Keratinocyte (primary cell): ENCODE measurements around the gene KDR. TPM values are rescaled to one million over a fixed set of nuclear protein-coding genes. Genes with fewer than 3 reads are reported as not detected.

Experiments
- DNase-seq: peaks from one replicate; pipeline ENCODE4 v3.0.0-alpha.2; 2011; ENCODE audit warnings: low read depth, missing footprints, low spot score
- FAIRE-seq: peaks from 2 replicates; lab custom pipeline; 2011; peaks lifted over from hg19 to GRCh38; lab: Jason Lieb, UNC
- H2AFZ ChIP-seq: 2 replicates; pipeline ENCODE4 v1.6.0; 2012; ENCODE audit warnings: low read length, control low read depth, inconsistent platforms; ENCODE audit not compliant: control insufficient read depth
- H3K27ac ChIP-seq: 2 replicates; pipeline ENCODE4 v1.5.1; 2011; ENCODE audit warnings: low read length; ENCODE audit not compliant: control insufficient read depth, insufficient read depth
- H3K27me3 ChIP-seq: 3 replicates; pipeline ENCODE4 v1.6.0; 2011; ENCODE audit warnings: low read length; ENCODE audit not compliant: control insufficient read depth, insufficient read depth; ENCODE audit errors: extremely low read depth
- H3K36me3 ChIP-seq, 2 experiments: 2 replicates in 1 of 2; 3 replicates in 1 of 2; pipeline ENCODE4 v1.5.1; 2011; ENCODE audit warnings: low read length in 2 of 2, mild to moderate bottlenecking in 1 of 2; ENCODE audit not compliant: control insufficient read depth in 2 of 2, insufficient read depth in 2 of 2; ENCODE audit errors: extremely low read depth in 1 of 2
- H3K4me1 ChIP-seq: 3 replicates; pipeline ENCODE4 v1.5.1; 2011; ENCODE audit warnings: low read length; ENCODE audit not compliant: control insufficient read depth, insufficient read depth; ENCODE audit errors: extremely low read depth
- H3K4me2 ChIP-seq: 3 replicates; pipeline ENCODE4 v1.6.0; 2011; ENCODE audit warnings: low read depth, low read length; ENCODE audit not compliant: control insufficient read depth, insufficient read depth; ENCODE audit errors: extremely low read depth
- H3K4me3 ChIP-seq, 3 experiments: fragments of 200-600 bp in 1 of 3; sonication (generic) in 1 of 3; 2 replicates in 2 of 3; 3 replicates in 1 of 3; pipeline ENCODE4 v1.5.1; 2011 to 2016; ENCODE audit warnings: low read length in 3 of 3, mild to moderate bottlenecking in 3 of 3, control low read depth in 2 of 3, inconsistent platforms in 1 of 3, low read depth in 1 of 3, mixed read lengths in 1 of 3, mixed run types in 1 of 3, moderate library complexity in 1 of 3; ENCODE audit not compliant: control insufficient read depth in 2 of 3, insufficient read depth in 2 of 3; ENCODE audit errors: extremely low read depth in 1 of 3
- H3K79me2 ChIP-seq: 2 replicates; pipeline ENCODE4 v1.6.0; 2012; ENCODE audit warnings: low read length; ENCODE audit not compliant: control insufficient read depth, insufficient read depth
- H3K9ac ChIP-seq: 3 replicates; pipeline ENCODE4 v1.6.0; 2011; ENCODE audit warnings: low read length; ENCODE audit not compliant: control insufficient read depth, insufficient read depth; ENCODE audit errors: extremely low read depth
- H3K9me1 ChIP-seq: 3 replicates; pipeline ENCODE4 v1.6.0; 2011; ENCODE audit warnings: low read length; ENCODE audit not compliant: control insufficient read depth, insufficient read depth; ENCODE audit errors: extremely low read depth
- H3K9me3 ChIP-seq: 2 replicates; pipeline ENCODE4 v1.5.1; 2012; ENCODE audit warnings: low read depth, low read length; ENCODE audit not compliant: control insufficient read depth
- H4K20me1 ChIP-seq: 3 replicates; pipeline ENCODE4 v1.6.0; 2011; ENCODE audit warnings: low read length; ENCODE audit not compliant: control insufficient read depth, insufficient read depth; ENCODE audit errors: extremely low read depth
- EZH2 ChIP-seq: IDR thresholded peaks from one replicate; pipeline ENCODE4 v1.6.1; 2012; ENCODE audit warnings: inconsistent platforms, mild to moderate bottlenecking, low read length, moderate library complexity
- dilution Hi-C: fragments of 300-500 bp; cut with MboI; formaldehyde crosslinking; loops from one replicate; pipeline ENCODE4 v1.7.0; 2020; ENCODE audit warnings: low sequenced_read_pairs; ENCODE audit not compliant: extremely low pct_ligation_motif_present
- polyA minus RNA-seq, 3 experiments: library from RNA; depleted of rRNA, polyadenylated mRNA; stranded (reverse); fragments of >200 nt; gene quantifications; 1 replicate in 1 of 3; 2 replicates in 1 of 3; 3 replicates in 1 of 3; pipeline ENCODE4 v1.2.3, GENCODE V29; 2011
- polyA plus RNA-seq, 5 experiments: library from polyadenylated mRNA; depleted of rRNA in 3 of 5; stranded (reverse) in 3 of 5; stranded (forward) in 1 of 5; unstranded in 1 of 5; fragments of >200 nt; gene quantifications; 1 replicate in 1 of 5; 2 replicates in 3 of 5; 3 replicates in 1 of 5; pipeline versions ENCODE4 v1.2.1 to v1.2.3, GENCODE V29; 2011 to 2012; ENCODE audit warnings: missing spikeins in 2 of 5, low read depth in 1 of 5, low replicate concordance in 1 of 5
- TF ChIP-seq, protein P1 (sequence below), 3 experiments: IDR thresholded peaks in 1 of 3; conservative IDR thresholded peaks in 1 of 3; optimal IDR thresholded peaks in 1 of 3; 2 replicates in 2 of 3; 3 replicates in 1 of 3; pipeline versions ENCODE3 to v1.5.1; 2011; ENCODE audit warnings: low read length in 3 of 3, mild to moderate bottlenecking in 3 of 3, moderate library complexity in 2 of 3, control low read depth in 1 of 3, inconsistent platforms in 1 of 3; ENCODE audit not compliant: insufficient read depth in 2 of 3; ENCODE audit errors: extremely low read depth in 1 of 3

Gene KDR
- polyA plus RNA-seq (0.03 TPM in 1 of 3 replicates, not detected in the others), polyA minus RNA-seq (not detected in 3 replicates)
- polyA plus RNA-seq (2011; ENCODE audit: low read depth), result 0.16 TPM
- polyA plus RNA-seq (2011; cell fraction: cytosol; rRNA removed), result not detected in 2 replicates
- 0.06 TPM in 1 of 2 replicates, not detected in the other for polyA plus RNA-seq (2011; cell fraction: nucleus; rRNA removed)
- polyA plus RNA-seq (2012; ENCODE audit: low replicate concordance), result not detected in 2 replicates
- not detected for polyA minus RNA-seq (2011; cell fraction: cytosol; rRNA and poly(A)+ RNA removed)
- polyA minus RNA-seq (2011; cell fraction: nucleus; rRNA and poly(A)+ RNA removed), result not detected in 2 replicates

DNA sequence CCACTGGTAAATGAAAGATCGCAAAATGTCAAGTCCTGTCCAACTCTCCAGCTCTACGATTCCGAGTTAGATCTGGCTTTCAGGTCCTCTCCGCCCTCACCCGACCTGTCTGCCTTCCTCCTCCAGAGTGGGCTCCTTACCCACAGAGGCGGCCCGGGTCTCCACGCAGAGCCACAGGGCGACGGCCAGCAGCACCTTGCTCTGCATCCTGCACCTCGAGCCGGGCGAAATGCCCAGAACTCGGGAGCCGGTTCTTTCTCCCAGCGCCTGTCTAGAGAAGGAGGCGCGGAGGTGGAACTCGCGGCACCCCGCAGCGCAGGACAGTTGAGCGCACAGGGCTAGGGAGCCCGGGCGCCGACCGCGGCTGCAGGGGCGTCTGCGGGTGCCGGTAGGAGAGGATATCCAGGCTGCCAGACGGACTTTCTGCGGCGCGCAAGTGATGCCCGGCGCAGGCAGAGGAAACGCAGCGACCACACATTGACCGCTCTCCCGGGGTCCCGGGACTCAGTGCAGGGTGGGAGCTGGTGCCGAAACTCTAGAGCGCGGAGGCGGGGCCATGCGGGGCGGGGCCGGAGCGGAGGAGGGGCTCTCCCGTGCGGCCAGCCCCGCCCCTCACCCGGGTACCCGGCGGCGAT, at the start of gene KDR:
Gene KDR, minus strand, starts transcription at position 509 of the 635 bp plus-strand sequence. Its CDS starts 302 bp downstream, at position 207.
- Histone ChIP-seq H3K27me3 (peaks cover 50% of the 10 kb centered on the region), H3K9ac (no peak within 1 kb of the TSS), H3K4me3 (peak within 1 kb of the TSS in 2 of 3 experiments; percentile 10 to 15), H3K9me3 (no peaks in the 10 kb centered on the region), H2AFZ (no peak within 1 kb of the TSS), H3K4me2 (peak within 1 kb of the TSS; percentile 46), H3K36me3 (no peaks in the 10 kb centered on the region), H3K9me1 (no peaks in the 10 kb centered on the region), H3K4me1 (peaks cover 4% of the 10 kb centered on the region), H4K20me1 (no peaks in the 10 kb centered on the region), H3K27ac (no peak within 1 kb of the TSS), H3K79me2 (no peaks in the 10 kb centered on the region)
- FAIRE-seq (no peak), DNase-seq (no peak)
- TF ChIP-seq, protein P1, sequence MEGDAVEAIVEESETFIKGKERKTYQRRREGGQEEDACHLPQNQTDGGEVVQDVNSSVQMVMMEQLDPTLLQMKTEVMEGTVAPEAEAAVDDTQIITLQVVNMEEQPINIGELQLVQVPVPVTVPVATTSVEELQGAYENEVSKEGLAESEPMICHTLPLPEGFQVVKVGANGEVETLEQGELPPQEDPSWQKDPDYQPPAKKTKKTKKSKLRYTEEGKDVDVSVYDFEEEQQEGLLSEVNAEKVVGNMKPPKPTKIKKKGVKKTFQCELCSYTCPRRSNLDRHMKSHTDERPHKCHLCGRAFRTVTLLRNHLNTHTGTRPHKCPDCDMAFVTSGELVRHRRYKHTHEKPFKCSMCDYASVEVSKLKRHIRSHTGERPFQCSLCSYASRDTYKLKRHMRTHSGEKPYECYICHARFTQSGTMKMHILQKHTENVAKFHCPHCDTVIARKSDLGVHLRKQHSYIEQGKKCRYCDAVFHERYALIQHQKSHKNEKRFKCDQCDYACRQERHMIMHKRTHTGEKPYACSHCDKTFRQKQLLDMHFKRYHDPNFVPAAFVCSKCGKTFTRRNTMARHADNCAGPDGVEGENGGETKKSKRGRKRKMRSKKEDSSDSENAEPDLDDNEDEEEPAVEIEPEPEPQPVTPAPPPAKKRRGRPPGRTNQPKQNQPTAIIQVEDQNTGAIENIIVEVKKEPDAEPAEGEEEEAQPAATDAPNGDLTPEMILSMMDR (optimal IDR thresholded peaks at IDR 0.05 in 1 of 3, IDR thresholded peaks at IDR 0.05 in 1 of 3, conservative IDR thresholded peaks at IDR 0.05 in 1 of 3; ENCODE audit: extremely low read depth in 1 of 3, insufficient read depth in 2 of 3, low read length in 3 of 3), result no peak
- peak; percentile 54 for TF ChIP-seq EZH2
- dilution Hi-C loops, result no loop called here

DNA sequence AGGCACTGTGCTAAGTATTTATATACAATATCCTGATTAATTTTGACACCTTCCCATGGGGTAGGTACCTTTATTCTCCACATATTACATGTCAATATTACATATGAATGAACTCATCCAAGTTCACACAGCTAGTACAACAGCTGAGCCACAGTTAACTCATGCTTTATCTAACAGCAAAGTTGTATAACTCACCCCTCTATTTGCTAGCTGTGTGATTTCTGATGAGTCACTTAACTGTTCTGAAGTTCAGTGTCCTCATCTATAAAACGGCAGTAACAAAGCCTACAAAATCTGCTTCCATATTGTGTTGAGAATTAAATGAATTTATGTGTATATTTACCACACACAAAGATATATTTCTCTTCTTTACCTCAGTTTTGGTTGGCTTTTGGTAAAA, 48.2 kb upstream of the KDR start:
- no peak for TF ChIP-seq EZH2
- TF ChIP-seq, protein P1 (optimal IDR thresholded peaks at IDR 0.05 in 1 of 3, IDR thresholded peaks at IDR 0.05 in 1 of 3, conservative IDR thresholded peaks at IDR 0.05 in 1 of 3; ENCODE audit: extremely low read depth in 1 of 3, insufficient read depth in 2 of 3, low read length in 3 of 3), result no peak
- Histone ChIP-seq H3K4me1 (peaks cover 12% of the 10 kb centered on the region), H3K27me3 (peaks cover 4% of the 10 kb centered on the region), H3K9me3 (no peaks in the 10 kb centered on the region), H3K79me2 (no peaks in the 10 kb centered on the region), H3K4me2 (no peak overlapping the region), H3K36me3 (no peaks in the 10 kb centered on the region), H3K9me1 (no peaks in the 10 kb centered on the region), H3K9ac (no peak overlapping the region), H3K4me3 (no peak overlapping the region), H2AFZ (no peak overlapping the region), H3K27ac (no peak overlapping the region), H4K20me1 (no peaks in the 10 kb centered on the region)
- dilution Hi-C loops, result no loop called here
- no peak for DNase-seq
- peak; percentile 76 for FAIRE-seq
